Neural cell (in vitro differentiated cells): ENCODE data around the gene GANAB. TPM values are rescaled to one million over a fixed set of nuclear protein-coding genes. Genes with fewer than 3 reads are reported as not detected.

ENCODE experiments used
- H2AFZ ChIP-seq: fragments of 200-600, 300-800 bp; sonication (generic), shearing (Covaris generic); 2 replicates; pipeline ENCODE4 v1.6.0; 2014; ENCODE audit warnings: low read depth, mild to moderate bottlenecking, antibody characterized with exemption, low read length, moderate library complexity
- H3F3A ChIP-seq: fragments of 200-600 bp; shearing (Covaris generic); 2 replicates; pipeline ENCODE4 v1.6.1; 2016; ENCODE audit warnings: mild to moderate bottlenecking, moderate library complexity, mixed read lengths, antibody characterized with exemption, low read length; ENCODE audit not compliant: insufficient read depth, poor library complexity, severe bottlenecking
- H3K27ac ChIP-seq: fragments of 200-600, 300-800 bp; sonication (generic), shearing (Covaris generic); 2 replicates; pipeline ENCODE4 v1.5.1; 2014; ENCODE audit warnings: mild to moderate bottlenecking, low read length, moderate library complexity
- H3K27me3 ChIP-seq: fragments of 300-800, 200-600 bp; sonication (generic), shearing (Covaris generic); 2 replicates; pipeline ENCODE4 v1.6.0; 2014; ENCODE audit warnings: mild to moderate bottlenecking, low read depth, low read length, moderate library complexity; ENCODE audit not compliant: insufficient read depth
- H3K36me3 ChIP-seq: fragments of 300-800, 200-600 bp; sonication (generic), shearing (Covaris generic); 2 replicates; pipeline ENCODE4 v1.5.1; 2014; ENCODE audit warnings: mild to moderate bottlenecking, antibody characterized with exemption, low read length, moderate library complexity; ENCODE audit not compliant: insufficient read depth
- H3K4me2 ChIP-seq: fragments of 300-800, 200-600 bp; sonication (generic), shearing (Covaris generic); 2 replicates; pipeline ENCODE4 v1.6.0; 2014; ENCODE audit warnings: mild to moderate bottlenecking, low read length
- H3K4me3 ChIP-seq: fragments of 300-800, 200-600 bp; sonication (generic), shearing (Covaris generic); 2 replicates; pipeline ENCODE4 v1.5.1; 2014; ENCODE audit warnings: mild to moderate bottlenecking, low read length, moderate library complexity
- H3K79me2 ChIP-seq: fragments of 200-600 bp; shearing (Covaris generic); replicated peaks from 2 replicates; pipeline ENCODE4 v1.6.0; 2014; ENCODE audit warnings: mild to moderate bottlenecking, low read length, moderate library complexity; ENCODE audit not compliant: insufficient read depth
- H3K9ac ChIP-seq: fragments of 300-800, 200-600 bp; sonication (generic), shearing (Covaris generic); 2 replicates; pipeline ENCODE4 v1.6.1; 2016; ENCODE audit warnings: mild to moderate bottlenecking, low read length, mixed read lengths
- H3K9me2 ChIP-seq: fragments of 200-600 bp; shearing (Covaris generic); 2 replicates; pipeline ENCODE4 v1.6.1; 2016; ENCODE audit warnings: mild to moderate bottlenecking, low read length, mixed read lengths; ENCODE audit not compliant: insufficient read depth
- H3K9me3 ChIP-seq: fragments of 200-600, 300-800 bp; sonication (generic), shearing (Covaris generic); 2 replicates; pipeline ENCODE4 v1.6.1; 2016; ENCODE audit warnings: mild to moderate bottlenecking, mixed run types, low read length, moderate library complexity, mixed read lengths
- H4K20me1 ChIP-seq: fragments of 200-600 bp; shearing (Covaris generic); 2 replicates; pipeline ENCODE4 v1.6.1; 2016; ENCODE audit warnings: mild to moderate bottlenecking, mixed run types; ENCODE audit not compliant: insufficient read depth
- EP300 ChIP-seq: fragments of 450-650 bp; conservative IDR thresholded peaks from 2 replicates; pipeline ENCODE4 v1.6.1; 2014; ENCODE audit warnings: antibody characterized with exemption, mild to moderate bottlenecking, moderate library complexity; ENCODE audit not compliant: poor library complexity, severe bottlenecking
- EZH2 ChIP-seq: fragments of 200-600, 300-800 bp; shearing (Covaris generic), sonication (generic); IDR thresholded peaks from 2 replicates; pipeline ENCODE4 v1.6.1; 2014; ENCODE audit warnings: antibody characterized with exemption, low read length, borderline replicate concordance, mild to moderate bottlenecking; ENCODE audit not compliant: insufficient read depth, poor library complexity, severe bottlenecking
- MXI1 ChIP-seq: fragments of 450-650 bp; conservative IDR thresholded peaks from 2 replicates; pipeline ENCODE4 v1.6.1; 2014; ENCODE audit warnings: antibody characterized with exemption, mild to moderate bottlenecking; ENCODE audit not compliant: poor library complexity, severe bottlenecking
- POLR2AphosphoS5 ChIP-seq: IDR thresholded peaks from 2 replicates; pipeline ENCODE4 v1.6.1; 2012
- RAD21 ChIP-seq: fragments of 450-650 bp; conservative IDR thresholded peaks from 2 replicates; pipeline ENCODE4 v1.6.1; 2014; ENCODE audit warnings: antibody characterized with exemption, mild to moderate bottlenecking, moderate library complexity
- SMC3 ChIP-seq: fragments of 450-650 bp; conservative IDR thresholded peaks from 2 replicates; pipeline ENCODE4 v1.6.1; 2014; ENCODE audit warnings: antibody characterized with exemption, mild to moderate bottlenecking, moderate library complexity; ENCODE audit not compliant: poor library complexity
- TAF1 ChIP-seq: IDR thresholded peaks from 2 replicates; pipeline ENCODE4 v1.6.1; 2012; ENCODE audit warnings: low read depth
- polyA plus RNA-seq: library from polyadenylated mRNA; depleted of rRNA; stranded (reverse); fragments of >200 nt; gene quantifications from 2 replicates; pipeline ENCODE4 v1.2.3, GENCODE V29; 2014
- TF ChIP-seq, protein P1 (sequence below): fragments of 450-650 bp; IDR thresholded peaks from 2 replicates; pipeline ENCODE4 v1.5.1; 2014; ENCODE audit warnings: antibody characterized with exemption, mild to moderate bottlenecking, moderate library complexity; ENCODE audit not compliant: poor library complexity, severe bottlenecking
- TF ChIP-seq, protein P2 (sequence below): IDR thresholded peaks from 2 replicates; pipeline ENCODE4 v1.6.1; 2012; ENCODE audit warnings: borderline replicate concordance

GANAB gene
- polyA plus RNA-seq, 1 donor from 2014 or later, result 62.7 TPM

GRCh38 chr11:62649486-62649885 is 3.1 kb upstream of the GANAB start:
- TF ChIP-seq POLR2AphosphoS5, result no peak
- no peak for TF ChIP-seq EZH2
- no peak for TF ChIP-seq SMC3
- no peak for TF ChIP-seq TAF1
- TF ChIP-seq, protein P1, sequence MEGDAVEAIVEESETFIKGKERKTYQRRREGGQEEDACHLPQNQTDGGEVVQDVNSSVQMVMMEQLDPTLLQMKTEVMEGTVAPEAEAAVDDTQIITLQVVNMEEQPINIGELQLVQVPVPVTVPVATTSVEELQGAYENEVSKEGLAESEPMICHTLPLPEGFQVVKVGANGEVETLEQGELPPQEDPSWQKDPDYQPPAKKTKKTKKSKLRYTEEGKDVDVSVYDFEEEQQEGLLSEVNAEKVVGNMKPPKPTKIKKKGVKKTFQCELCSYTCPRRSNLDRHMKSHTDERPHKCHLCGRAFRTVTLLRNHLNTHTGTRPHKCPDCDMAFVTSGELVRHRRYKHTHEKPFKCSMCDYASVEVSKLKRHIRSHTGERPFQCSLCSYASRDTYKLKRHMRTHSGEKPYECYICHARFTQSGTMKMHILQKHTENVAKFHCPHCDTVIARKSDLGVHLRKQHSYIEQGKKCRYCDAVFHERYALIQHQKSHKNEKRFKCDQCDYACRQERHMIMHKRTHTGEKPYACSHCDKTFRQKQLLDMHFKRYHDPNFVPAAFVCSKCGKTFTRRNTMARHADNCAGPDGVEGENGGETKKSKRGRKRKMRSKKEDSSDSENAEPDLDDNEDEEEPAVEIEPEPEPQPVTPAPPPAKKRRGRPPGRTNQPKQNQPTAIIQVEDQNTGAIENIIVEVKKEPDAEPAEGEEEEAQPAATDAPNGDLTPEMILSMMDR, result no peak
- no peak for TF ChIP-seq RAD21
- no peaks in the 10 kb centered on the region for H3K9me3 ChIP-seq
- H3K9me2 ChIP-seq, result no peaks in the 10 kb centered on the region
- no peaks in the 10 kb centered on the region for H4K20me1 ChIP-seq
- no peak overlapping the region for H3K4me3 ChIP-seq
- no peak overlapping the region for H2AFZ ChIP-seq
- no peaks in the 10 kb centered on the region for H3F3A ChIP-seq
- no peak overlapping the region for H3K9ac ChIP-seq
- H3K27ac ChIP-seq, result no peak overlapping the region
- H3K79me2 ChIP-seq, result peaks cover 34% of the 10 kb centered on the region
- H3K36me3 ChIP-seq, result no peaks in the 10 kb centered on the region
- no peaks in the 10 kb centered on the region for H3K27me3 ChIP-seq
- H3K4me2 ChIP-seq, result no peak overlapping the region

DNA sequence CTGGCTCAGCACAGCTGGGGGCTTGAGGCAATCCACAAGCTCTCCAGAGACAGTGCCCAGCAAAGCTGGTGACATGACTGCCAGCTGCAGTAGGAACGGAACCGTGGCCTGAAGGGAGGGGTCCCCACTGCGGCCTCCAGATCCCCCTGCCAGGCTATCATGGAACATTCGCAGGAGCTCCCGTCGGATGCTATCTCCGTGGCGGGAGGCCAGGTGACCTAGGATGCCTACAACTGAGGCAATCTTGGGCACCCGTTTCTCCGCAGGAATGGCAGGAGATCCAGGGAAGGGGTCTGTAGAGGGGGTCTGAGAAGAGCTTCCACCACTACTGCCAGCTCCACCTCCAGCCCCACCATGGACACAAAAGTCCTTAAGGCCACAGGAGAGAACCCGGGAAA is 2.6 kb upstream of the GANAB start:
- Histone ChIP-seq H3F3A (no peaks in the 10 kb centered on the region), H3K36me3 (no peaks in the 10 kb centered on the region), H3K4me2 (no peak overlapping the region), H3K27ac (no peak overlapping the region), H2AFZ (no peak overlapping the region), H3K27me3 (no peaks in the 10 kb centered on the region), H4K20me1 (no peaks in the 10 kb centered on the region), H3K9ac (no peak overlapping the region), H3K4me3 (no peak overlapping the region), H3K9me2 (no peaks in the 10 kb centered on the region), H3K79me2 (peaks cover 38% of the 10 kb centered on the region), H3K9me3 (no peaks in the 10 kb centered on the region)
- TF ChIP-seq POLR2AphosphoS5 (no peak), EZH2 (no peak), RAD21 (no peak), SMC3 (no peak), TAF1 (no peak), EP300 (no peak), MXI1 (no peak)
- TF ChIP-seq, protein P2, sequence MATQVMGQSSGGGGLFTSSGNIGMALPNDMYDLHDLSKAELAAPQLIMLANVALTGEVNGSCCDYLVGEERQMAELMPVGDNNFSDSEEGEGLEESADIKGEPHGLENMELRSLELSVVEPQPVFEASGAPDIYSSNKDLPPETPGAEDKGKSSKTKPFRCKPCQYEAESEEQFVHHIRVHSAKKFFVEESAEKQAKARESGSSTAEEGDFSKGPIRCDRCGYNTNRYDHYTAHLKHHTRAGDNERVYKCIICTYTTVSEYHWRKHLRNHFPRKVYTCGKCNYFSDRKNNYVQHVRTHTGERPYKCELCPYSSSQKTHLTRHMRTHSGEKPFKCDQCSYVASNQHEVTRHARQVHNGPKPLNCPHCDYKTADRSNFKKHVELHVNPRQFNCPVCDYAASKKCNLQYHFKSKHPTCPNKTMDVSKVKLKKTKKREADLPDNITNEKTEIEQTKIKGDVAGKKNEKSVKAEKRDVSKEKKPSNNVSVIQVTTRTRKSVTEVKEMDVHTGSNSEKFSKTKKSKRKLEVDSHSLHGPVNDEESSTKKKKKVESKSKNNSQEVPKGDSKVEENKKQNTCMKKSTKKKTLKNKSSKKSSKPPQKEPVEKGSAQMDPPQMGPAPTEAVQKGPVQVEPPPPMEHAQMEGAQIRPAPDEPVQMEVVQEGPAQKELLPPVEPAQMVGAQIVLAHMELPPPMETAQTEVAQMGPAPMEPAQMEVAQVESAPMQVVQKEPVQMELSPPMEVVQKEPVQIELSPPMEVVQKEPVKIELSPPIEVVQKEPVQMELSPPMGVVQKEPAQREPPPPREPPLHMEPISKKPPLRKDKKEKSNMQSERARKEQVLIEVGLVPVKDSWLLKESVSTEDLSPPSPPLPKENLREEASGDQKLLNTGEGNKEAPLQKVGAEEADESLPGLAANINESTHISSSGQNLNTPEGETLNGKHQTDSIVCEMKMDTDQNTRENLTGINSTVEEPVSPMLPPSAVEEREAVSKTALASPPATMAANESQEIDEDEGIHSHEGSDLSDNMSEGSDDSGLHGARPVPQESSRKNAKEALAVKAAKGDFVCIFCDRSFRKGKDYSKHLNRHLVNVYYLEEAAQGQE, result no peak
- TF ChIP-seq, protein P1, result no peak
